Measurements from ENCODE around the gene VAV1.
A peak's percentile ranks its signal among the peaks of the same experiment; 100 is the strongest.
"Not testable (repeated sequence)": the region's sequence is repeated elsewhere in the genome, so short reads cannot be mapped to it uniquely, and the experiment has no call there.

The VAV1 gene

GRCh38 chr19:6737284-6737872 lies 35.1 kb upstream of the VAV1 start, which contains the start of gene GPR108:
TSS of gene GPR108 (minus strand) at chr19:6737580. CDS start at chr19:6737576, 4 bp downstream.
- peak; percentile 97 for DNase-seq (ENCODE audit: low read depth)

DNA sequence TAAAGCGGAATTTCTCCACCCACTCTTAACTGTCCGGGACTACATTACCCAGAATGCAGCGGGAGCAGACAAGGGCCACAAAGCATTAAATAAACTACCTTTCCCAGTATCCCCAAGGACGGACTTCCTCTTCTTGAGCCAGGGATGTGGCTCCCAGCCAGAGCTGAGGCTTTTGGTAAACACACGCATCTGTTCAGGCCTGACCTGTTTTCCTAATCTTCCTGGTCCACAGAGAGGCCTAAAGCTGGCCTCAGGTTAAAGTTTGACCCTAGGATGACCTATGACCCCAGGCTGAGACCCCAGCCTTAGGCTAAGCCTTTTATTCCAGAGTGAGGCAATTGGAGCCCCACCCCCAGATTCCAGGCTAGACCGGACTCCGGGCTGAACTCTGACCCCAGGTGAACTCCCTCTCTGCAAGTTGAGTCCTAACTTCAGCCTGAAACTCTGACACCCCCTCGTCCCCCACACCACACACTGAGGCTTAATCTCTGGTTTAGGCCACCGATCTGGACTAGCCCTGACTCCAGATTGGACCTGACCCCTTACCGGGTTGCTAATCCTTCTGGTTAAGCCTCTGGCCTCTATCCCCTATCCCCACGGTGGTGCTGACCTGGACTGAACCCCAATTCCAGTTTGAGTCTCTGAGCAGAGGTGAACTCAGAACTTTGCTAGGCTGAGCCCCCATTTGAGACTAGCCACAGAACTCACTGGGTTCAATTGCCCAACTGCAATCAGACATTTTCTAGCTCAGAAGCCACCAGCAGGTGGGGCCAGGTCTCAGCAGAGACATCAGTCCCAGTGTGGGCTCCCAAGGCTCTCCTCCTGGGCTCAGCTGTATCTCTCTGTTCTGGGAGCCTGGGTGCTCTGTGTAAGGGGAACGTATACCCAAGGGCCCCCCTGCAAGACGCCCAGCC lies 34.4 kb upstream of the VAV1 start:
- DNase-seq (ENCODE audit: low read depth): peak; percentile 67

DNA sequence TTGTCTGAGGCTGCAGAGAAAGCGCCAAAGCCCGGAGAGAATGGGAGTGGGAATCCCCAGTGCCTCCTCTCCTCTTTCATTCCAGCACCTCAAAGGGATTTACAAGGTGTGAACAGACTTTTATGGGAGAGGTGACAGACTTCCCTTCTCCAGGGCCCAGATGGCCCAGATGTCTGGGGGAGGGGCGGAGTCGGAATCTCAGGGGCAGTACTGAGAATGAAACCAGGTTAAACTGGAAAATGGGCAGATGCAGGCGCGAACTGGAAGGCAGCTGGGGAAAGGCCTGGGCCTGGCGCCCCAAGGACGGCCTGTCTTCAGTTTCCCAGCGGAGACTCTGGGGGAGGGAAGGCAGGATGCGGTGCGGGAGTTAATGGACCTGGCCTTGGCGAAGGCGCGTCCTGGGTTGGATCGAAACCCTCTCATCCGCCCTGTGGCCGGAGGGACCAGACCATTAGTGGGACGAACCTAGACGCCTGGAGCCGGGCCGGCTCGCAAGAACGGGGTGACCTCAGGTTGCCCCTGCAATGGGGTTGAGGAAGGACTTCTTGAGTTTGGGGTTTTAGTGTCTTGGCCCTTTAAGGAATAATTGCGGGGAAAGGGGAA lies 33.6 kb upstream of the VAV1 start:
- peak; percentile 18 for DNase-seq (ENCODE audit: low read depth)

GRCh38 chr19:6739390-6739882 lies 33.1 kb upstream of the VAV1 start, which contains the start of gene TRIP10:
TSS of gene TRIP10 (plus strand) at chr19:6739680. CDS start at chr19:6739762, 82 bp downstream.
- peak; percentile 81 for DNase-seq (ENCODE audit: low read depth)

DNA sequence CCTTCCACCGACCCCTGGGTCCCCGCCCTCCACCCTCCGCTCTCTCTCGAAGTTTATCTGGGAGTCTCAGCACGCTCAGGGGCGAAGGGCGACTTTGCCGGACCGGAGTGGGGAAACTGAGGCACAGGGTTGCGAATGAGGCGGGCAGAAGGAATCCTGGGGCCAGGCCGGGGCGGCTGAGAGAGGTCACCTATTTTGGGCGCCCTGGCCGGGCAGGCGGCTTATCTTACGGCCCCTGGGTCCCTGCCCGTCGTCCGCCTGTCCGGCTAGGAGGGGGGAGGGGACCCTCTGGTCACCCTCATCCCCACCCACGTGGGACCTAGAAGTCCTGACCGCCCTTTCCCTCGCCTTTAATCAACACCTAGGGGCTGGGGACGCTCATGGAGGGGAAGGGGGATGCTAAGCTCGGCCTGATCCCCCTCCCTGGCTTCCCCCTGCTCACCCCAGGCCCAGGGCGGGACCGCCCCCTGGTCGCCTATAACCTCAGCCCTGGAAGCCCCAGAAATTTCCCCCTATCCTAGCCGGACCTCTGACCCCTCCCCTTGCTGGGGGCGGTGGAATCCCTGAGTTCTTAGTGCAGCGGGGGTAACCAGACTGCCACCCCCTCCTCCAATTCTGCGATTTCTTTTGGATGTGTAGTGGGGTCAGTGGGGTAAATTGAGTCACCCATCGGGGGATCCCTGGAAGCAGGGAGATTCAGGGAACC lies 32.5 kb upstream of the VAV1 start:
- no peak for DNase-seq (ENCODE audit: low read depth)

DNA sequence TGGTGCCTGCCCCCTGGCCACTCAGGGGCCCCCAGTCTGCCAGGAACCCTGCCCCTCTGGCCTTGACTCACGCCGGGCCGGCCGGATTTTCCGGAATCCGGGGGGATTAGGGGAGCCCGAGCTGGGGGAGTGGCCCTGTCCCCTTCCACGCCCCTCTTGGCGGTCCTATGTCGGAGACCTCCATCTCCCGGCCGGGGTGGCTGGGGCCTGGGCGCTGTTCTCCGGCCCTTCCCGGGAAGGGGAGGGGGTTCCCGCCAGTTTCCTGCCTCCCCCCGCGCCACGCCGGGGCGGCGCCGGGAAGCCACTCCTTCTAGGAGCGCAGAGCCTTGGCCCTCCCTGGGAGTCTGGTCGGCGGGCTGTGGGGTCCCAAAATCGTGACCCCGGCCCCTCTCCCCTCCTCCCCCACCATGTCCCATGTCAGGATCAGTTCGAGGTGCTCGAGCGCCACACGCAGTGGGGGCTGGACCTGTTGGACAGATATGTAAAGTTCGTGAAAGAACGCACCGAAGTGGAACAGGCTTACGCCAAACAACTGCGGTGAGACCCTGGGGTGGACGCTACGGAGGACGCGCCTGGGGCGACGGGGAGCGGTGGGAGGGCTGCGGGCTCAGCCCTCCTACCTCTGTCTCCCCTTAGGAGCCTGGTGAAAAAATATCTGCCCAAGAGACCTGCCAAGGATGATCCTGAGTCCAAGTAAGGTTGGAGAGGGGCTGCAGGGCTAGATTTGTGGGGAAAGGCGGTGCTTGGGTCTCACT lies 31.7 kb upstream of the VAV1 start:
- DNase-seq (ENCODE audit: low read depth): no peak

DNA sequence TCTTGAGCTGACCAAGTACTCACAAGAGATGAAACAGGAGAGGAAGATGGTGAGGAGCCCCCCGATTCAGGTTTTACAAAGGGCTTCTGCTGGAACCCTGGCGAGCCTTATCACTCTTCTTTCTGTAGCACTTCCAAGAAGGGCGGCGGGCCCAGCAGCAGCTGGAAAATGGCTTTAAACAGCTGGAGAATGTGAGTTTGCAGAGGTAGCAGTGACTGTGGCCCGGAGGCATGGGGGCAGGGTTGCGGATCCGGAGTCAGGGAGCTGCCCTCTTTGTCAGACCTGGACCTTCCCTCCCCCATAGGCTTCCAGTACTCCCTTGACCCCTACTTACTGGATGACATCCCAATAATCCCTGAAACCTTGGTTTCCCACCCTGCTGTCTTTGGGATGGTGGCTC lies 29.4 kb upstream of the VAV1 start:
- DNase-seq (ENCODE audit: low read depth): no peak

- no peak for DNase-seq (ENCODE audit: low read depth)
Measured at GRCh38 chr19:6743714-6744380, 28.7 kb upstream of the VAV1 start.

- no peak for DNase-seq (ENCODE audit: low read depth)
Measured at GRCh38 chr19:6744381-6745301, 27.9 kb upstream of the VAV1 start.

- no peak for DNase-seq (ENCODE audit: low read depth)
Measured at GRCh38 chr19:6745965-6746364, 26.5 kb upstream of the VAV1 start.

- DNase-seq (ENCODE audit: low read depth): not testable (repeated sequence)
Measured at GRCh38 chr19:6748543-6748942, 24.0 kb upstream of the VAV1 start.

GRCh38 chr19:6750062-6750461 lies 22.4 kb upstream of the VAV1 start:
- DNase-seq (ENCODE audit: low read depth): no peak

- no peak for DNase-seq (ENCODE audit: low read depth)
Measured at GRCh38 chr19:6751189-6751588, 21.3 kb upstream of the VAV1 start.

DNA sequence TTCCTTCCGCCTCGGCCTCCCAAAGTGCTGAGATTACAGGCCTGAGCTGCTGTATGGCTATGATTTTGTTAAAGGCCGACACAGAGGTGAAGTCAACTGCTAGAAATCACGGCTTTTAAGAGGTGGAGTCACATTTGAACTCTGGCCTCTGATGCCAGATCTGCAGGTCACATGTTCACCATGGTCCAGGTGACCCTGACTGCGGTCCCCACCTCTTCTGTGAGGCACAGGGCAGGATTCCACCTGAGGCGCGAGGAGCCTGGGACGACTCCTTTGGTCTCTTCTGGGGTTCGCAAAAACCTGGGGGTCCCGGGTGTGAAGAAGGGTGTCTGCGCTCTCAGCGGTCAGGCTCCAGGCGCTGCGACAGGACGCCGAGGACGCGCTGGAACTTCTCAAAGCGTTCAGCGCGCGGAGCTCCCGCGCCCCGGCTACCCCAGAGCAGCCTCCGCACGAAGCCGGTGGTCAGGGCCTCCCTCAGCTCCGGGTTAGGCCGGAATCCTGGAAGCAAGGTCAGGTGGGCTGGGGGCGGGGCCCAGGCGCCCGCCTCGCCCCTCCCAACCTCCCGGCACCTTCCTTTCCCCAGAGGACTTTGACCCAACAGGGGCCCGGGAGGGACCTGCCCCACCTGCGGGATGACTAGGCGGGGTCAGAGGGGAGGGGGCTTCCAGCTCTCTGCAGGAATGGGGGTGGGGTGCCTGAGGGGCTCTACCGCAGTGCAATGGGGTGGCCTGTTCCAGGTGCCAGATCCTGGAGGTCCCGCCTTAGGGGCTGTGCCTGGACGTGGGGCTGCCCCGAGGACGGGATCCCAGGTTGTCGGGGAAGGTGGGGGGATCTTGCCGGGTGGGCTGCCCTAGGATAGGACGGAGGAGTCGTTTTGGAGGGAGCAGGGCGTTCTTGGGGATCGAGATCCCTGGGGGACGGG lies 20.0 kb upstream of the VAV1 start:
- no peak for DNase-seq (ENCODE audit: low read depth)

GRCh38 chr19:6753178-6754031 lies 19.1 kb upstream of the VAV1 start:
- DNase-seq (ENCODE audit: low read depth): peak; percentile 66

DNA sequence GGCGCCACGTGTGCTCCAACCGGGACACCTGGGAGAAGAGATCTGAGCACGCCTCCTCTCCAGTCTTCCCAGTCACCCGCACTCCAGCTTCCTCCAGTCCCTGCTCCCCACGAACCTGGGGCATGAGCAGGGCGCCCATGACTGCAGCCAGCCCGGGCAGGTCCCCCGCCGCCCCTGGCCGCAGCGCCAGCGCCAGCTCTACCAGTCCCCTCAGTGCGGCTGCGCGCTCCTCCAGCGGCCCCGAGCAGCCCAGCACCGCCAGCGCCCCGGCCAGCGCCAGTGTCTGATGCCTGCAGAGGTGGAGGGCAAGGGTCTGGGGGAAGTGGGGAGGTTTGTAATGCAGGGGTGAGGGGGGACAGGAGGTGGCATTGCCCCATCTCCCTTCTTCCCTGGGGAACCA lies 18.4 kb upstream of the VAV1 start:
- no peak for DNase-seq (ENCODE audit: low read depth)

DNA sequence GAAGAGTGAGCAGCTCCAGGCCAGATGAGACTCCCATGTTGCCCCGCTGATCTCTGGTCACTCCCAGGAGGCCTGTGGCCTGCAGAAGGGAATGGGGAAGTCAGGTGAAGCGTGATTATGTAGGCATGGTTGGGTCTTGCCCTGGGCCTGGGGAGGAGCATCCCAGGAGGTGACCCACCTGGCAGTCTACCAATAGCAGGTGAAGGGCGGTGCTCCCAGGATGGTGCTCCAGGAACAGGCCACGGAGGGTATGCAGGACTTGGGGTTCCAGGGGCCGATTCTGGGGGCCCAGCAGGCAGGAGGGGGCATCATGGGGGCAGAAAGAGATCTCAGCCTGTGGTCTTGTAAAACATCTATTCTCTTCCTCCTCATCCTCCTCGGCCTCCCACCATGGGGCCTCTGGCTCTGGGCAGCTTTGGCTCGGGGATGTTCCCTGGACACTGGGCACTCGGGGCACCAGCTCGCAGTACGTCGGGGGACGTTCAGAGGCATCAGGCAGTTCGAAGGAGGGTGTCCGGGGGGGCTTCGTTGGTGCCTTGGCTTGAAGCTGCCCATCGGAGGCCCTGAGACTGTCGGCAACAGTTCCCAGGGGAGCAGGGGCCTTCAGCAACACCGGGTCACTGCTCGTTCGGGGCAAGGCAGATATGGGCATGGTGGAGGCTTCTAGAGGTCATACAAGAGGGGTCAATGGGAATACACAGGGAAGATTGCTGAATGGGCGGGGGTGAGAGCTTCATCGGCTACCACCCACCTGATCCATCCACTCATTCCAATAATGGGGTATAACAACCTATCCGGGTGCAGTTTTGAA lies 17.6 kb upstream of the VAV1 start:
- no peak for DNase-seq (ENCODE audit: low read depth)
